K562 (cell line): Measurements from ENCODE around the gene CDC45. TPM values are rescaled to one million over a fixed set of nuclear protein-coding genes. Genes with fewer than 3 reads are reported as not detected.

ENCODE experiments used
- CCAR2 ChIP-seq: fragments of 200-400 bp; formaldehyde crosslinking; IDR thresholded peaks from 2 replicates; pipeline ENCODE4 v1.6.1; 2017; ENCODE audit warnings: mild to moderate bottlenecking, low read depth, low read length
- CEBPB ChIP-seq: fragments of 450-650 bp; IDR thresholded peaks from 2 replicates; pipeline ENCODE4 v1.6.1; 2016; ENCODE audit warnings: missing genetic modification characterization, missing compliant biosample characterization
- CTBP1 ChIP-seq: fragments of 450-650 bp; IDR thresholded peaks from 2 replicates; pipeline ENCODE4 v1.6.1; 2016; ENCODE audit warnings: borderline replicate concordance
- ETV5 ChIP-seq: sonication (generic); formaldehyde crosslinking; IDR thresholded peaks from 2 replicates; pipeline ENCODE4 v1.4.0; 2020; ENCODE audit warnings: low read depth, mild to moderate bottlenecking, missing genetic modification reagents
- FOSL1 ChIP-seq: fragments of 200-800 bp; sonication (Bioruptor generic); conservative IDR thresholded peaks from 2 replicates; pipeline ENCODE4 v1.6.1; 2016; ENCODE audit warnings: missing genetic modification characterization, missing compliant biosample characterization
- HDGF ChIP-seq: fragments of 450-650 bp; IDR thresholded peaks from 2 replicates; pipeline ENCODE4 v1.6.1; 2016
- ILK ChIP-seq: fragments of 450-650 bp; IDR thresholded peaks from 2 replicates; pipeline ENCODE4 v1.6.1; 2016; ENCODE audit warnings: missing genetic modification characterization, low read depth, mild to moderate bottlenecking, missing compliant biosample characterization, moderate library complexity, borderline replicate concordance
- MXD1 ChIP-seq: fragments of 250-450 bp; sonication (Bioruptor Pico); IDR thresholded peaks from 2 replicates; pipeline ENCODE4 v1.8.0; 2021; ENCODE audit warnings: borderline replicate concordance, mild to moderate bottlenecking, moderate library complexity; ENCODE audit not compliant: poor library complexity, severe bottlenecking
- NFRKB ChIP-seq: fragments of 450-650 bp; IDR thresholded peaks from 2 replicates; pipeline ENCODE4 v1.6.1; 2016; ENCODE audit warnings: low read depth
- NR2C2 ChIP-seq, 2 experiments: fragments of 200-800 bp in 1 of 2; sonication (Bioruptor generic) in 1 of 2; sonication (generic) in 1 of 2; formaldehyde crosslinking in 1 of 2; IDR thresholded peaks; 2 replicates each; pipeline versions ENCODE4 v1.6.1 to v1.8.0; 2016 to 2022; ENCODE audit warnings: mild to moderate bottlenecking in 1 of 2, missing compliant biosample characterization in 1 of 2, missing genetic modification characterization in 1 of 2, missing genetic modification reagents in 1 of 2
- PKNOX1 ChIP-seq: fragments of 450-650 bp; IDR thresholded peaks from 2 replicates; pipeline ENCODE4 v1.6.1; 2016
- RERE ChIP-seq: sonication (generic); formaldehyde crosslinking; IDR thresholded peaks from 2 replicates; pipeline ENCODE4 v1.8.0; 2023; ENCODE audit warnings: missing genetic modification reagents, mild to moderate bottlenecking, borderline replicate concordance
- ZC3H8 ChIP-seq: fragments of 450-650 bp; IDR thresholded peaks from 2 replicates; pipeline ENCODE4 v1.6.1; 2017
- ZNF395 ChIP-seq: fragments of 200-800 bp; sonication (Bioruptor generic); IDR thresholded peaks from 2 replicates; pipeline ENCODE4 v1.6.1; 2017; ENCODE audit warnings: missing genetic modification characterization, missing compliant biosample characterization
- ZNF41 ChIP-seq: fragments of 250-450 bp; sonication (Bioruptor Pico); conservative IDR thresholded peaks from 2 replicates; pipeline ENCODE4 v1.4.0; 2020; ENCODE audit warnings: mild to moderate bottlenecking
- ZNF436 ChIP-seq: fragments of 250-450, 450-650 bp; sonication (Bioruptor Pico); formaldehyde crosslinking; IDR thresholded peaks from 2 replicates; pipeline ENCODE4 v1.7.0; 2020; ENCODE audit warnings: mild to moderate bottlenecking
- ZNF511 ChIP-seq: sonication (generic); formaldehyde crosslinking; IDR thresholded peaks from 2 replicates; pipeline ENCODE4 v1.8.0; 2022; ENCODE audit warnings: mild to moderate bottlenecking, missing genetic modification reagents
- ZNF695 ChIP-seq: fragments of 450-650 bp; formaldehyde crosslinking; IDR thresholded peaks from 2 replicates; pipeline ENCODE4 v1.4.0; 2020; ENCODE audit warnings: mild to moderate bottlenecking, moderate library complexity
- ZNF76 ChIP-seq: fragments of 250-450 bp; sonication (Bioruptor Pico); IDR thresholded peaks from 2 replicates; pipeline ENCODE4 v1.4.0; 2020; ENCODE audit warnings: mild to moderate bottlenecking, moderate library complexity, borderline replicate concordance
- polyA plus RNA-seq, 8 experiments: library from polyadenylated mRNA; depleted of rRNA in 4 of 8; stranded (reverse) in 5 of 8; unstranded in 3 of 8; fragments of >200 nt; fragmentation: Nextera tagmentation in 2 of 8; fragmentation: Illumina TruSeq in 1 of 8; extraction: Ambion mirVana in 2 of 8; extraction: Trizol in 1 of 8; gene quantifications; 2 replicates each; pipeline versions ENCODE4 v1.2.1 to v1.2.3, GENCODE V29; 2011 to 2014; ENCODE audit warnings: inconsistent platforms in 1 of 8, missing spikeins in 1 of 8
- total RNA-seq, 7 experiments: library from RNA; depleted of rRNA in 6 of 7; stranded (reverse); fragments of >200 nt in 6 of 7; fragmentation: Illumina TruSeq in 2 of 7; extraction: Trizol in 2 of 7; gene quantifications; 2 replicates each; pipeline versions ENCODE4 v1.2.1 to v1.2.3, GENCODE V29; 2011 to 2021; ENCODE audit warnings: low replicate concordance in 1 of 7

Gene CDC45
- total and polyA plus RNA-seq, 9 of the 15 experiments (the other 6 are each of a cell fraction or from before 2014, with no cell fraction given): 251 to 580 (median 410) TPM

- TF ChIP-seq ZNF76 (CRISPR knock-in tag): no peak
- no peak for TF ChIP-seq NFRKB
- no peak for TF ChIP-seq CCAR2
- no peak for TF ChIP-seq HDGF
- no peak for TF ChIP-seq CEBPB (tag)
- TF ChIP-seq NR2C2 (CRISPR knock-in tag; IDR thresholded peaks at IDR 0.05): no peak
- TF ChIP-seq NR2C2 (tag; IDR thresholded peaks at IDR 0.05): no peak; the same call in 1 of the 2 replicates
- peak; percentile 61 for TF ChIP-seq FOSL1 (tag)
- no peak for TF ChIP-seq ETV5
- no peak for TF ChIP-seq ZNF511
- no peak for TF ChIP-seq ZNF695 (CRISPR knock-in tag)
- TF ChIP-seq CTBP1: peak; percentile 58; the same call in 1 of the 2 replicates
- TF ChIP-seq RERE: no peak
- 0 out of 2 replicates have a peak, but pooled peaks have one; percentile 12 for TF ChIP-seq ZNF41 (CRISPR knock-in tag)
- no peak for TF ChIP-seq MXD1 (CRISPR knock-in tag)
- TF ChIP-seq ZNF395 (CRISPR knock-in tag): no peak
- no peak for TF ChIP-seq ZNF436 (CRISPR knock-in tag)
- TF ChIP-seq ILK (tag): no peak
- no peak for TF ChIP-seq ZC3H8
- peak; percentile 84 for TF ChIP-seq PKNOX1
These were observed 17.5 kb downstream of the CDC45 start (continued) for GRCh38 chr22:19497245-19497644.
